ENCODE results near the gene ZBTB34.

Gene ZBTB34

GRCh38 chr9:126853667-126854066 is 6.8 kb upstream of the ZBTB34 start:
- Histone ChIP-seq H3K36me3 (ENCODE audit: insufficient read depth, low read length) (no peaks in the 10 kb centered on the region), H3K9me3 (ENCODE audit: control insufficient read depth, insufficient read depth, low read length) (no peaks in the 10 kb centered on the region), H3K4me1 (ENCODE audit: insufficient read depth, low read length) (0 out of 2 replicates have a peak, but pooled peaks cover 5% of the 10 kb centered on the region), H3K9ac (ENCODE audit: low read depth, low read length) (no peak overlapping the region)

DNA sequence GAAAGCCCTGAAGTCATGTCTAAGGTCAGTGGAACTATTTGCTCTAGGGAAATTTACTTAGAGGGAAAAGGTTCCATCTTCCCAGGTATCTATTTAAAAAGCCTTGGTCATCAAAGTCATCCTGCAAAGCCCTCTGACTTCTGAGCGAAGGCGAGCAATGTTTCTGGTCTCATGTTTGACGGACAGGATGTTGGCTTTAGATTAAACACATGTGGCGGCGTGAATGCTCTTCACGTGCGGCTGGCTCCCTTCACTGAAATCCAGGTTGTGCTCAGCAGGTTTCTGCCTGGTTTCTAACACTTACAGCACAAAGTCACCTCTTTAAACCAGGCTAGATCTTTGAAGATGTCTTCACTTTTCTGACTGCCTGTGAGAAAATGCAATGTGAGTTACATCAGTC is 5.7 kb upstream of the ZBTB34 start:
- no peaks in the 10 kb centered on the region for H3K9me3 ChIP-seq (ENCODE audit: control insufficient read depth, insufficient read depth, low read length)

DNA sequence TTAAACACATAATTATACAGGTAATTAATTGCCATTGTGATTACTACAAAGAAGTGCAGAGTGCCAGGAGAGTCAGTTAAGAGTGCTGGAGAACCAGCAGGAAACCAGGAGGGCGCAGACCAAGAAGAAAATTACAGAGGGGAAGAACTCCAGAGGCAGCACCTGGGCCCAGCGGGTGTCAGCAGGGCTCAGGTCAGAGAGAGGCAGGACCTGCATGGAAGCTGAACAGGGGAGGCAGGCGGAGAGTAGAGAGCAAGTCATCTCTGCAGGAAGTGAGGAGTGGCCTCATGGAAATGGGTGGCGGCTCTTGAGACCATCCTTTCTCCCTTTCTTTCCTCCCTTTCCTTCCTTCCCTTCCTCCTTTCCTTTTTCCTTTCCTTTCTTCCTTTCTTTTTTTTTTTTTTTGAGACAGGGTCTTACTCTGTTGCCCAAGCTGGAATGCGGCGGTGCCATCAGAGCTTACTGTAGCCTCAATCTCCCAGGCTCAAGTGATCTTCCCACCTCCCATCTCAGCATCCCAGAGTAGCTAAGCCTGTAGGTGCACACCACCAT is 4.0 kb upstream of the ZBTB34 start:
- Histone ChIP-seq H3K4me1 (ENCODE audit: insufficient read depth, low read length) (0 out of 2 replicates have a peak, but pooled peaks cover 5% of the 10 kb centered on the region), H3K9ac (ENCODE audit: low read depth, low read length) (no peak overlapping the region), H3K9me3 (ENCODE audit: control insufficient read depth, insufficient read depth, low read length) (no peaks in the 10 kb centered on the region), H3K36me3 (ENCODE audit: insufficient read depth, low read length) (no peaks in the 10 kb centered on the region)

More for the DNA sequence above, 5.7 kb upstream of the ZBTB34 start:
- H3K36me3 ChIP-seq (ENCODE audit: insufficient read depth, low read length) = no peaks in the 10 kb centered on the region
- 0 out of 2 replicates have a peak, but pooled peaks cover 5% of the 10 kb centered on the region for H3K4me1 ChIP-seq (ENCODE audit: insufficient read depth, low read length)
- no peak overlapping the region for H3K9ac ChIP-seq (ENCODE audit: low read depth, low read length)

DNA sequence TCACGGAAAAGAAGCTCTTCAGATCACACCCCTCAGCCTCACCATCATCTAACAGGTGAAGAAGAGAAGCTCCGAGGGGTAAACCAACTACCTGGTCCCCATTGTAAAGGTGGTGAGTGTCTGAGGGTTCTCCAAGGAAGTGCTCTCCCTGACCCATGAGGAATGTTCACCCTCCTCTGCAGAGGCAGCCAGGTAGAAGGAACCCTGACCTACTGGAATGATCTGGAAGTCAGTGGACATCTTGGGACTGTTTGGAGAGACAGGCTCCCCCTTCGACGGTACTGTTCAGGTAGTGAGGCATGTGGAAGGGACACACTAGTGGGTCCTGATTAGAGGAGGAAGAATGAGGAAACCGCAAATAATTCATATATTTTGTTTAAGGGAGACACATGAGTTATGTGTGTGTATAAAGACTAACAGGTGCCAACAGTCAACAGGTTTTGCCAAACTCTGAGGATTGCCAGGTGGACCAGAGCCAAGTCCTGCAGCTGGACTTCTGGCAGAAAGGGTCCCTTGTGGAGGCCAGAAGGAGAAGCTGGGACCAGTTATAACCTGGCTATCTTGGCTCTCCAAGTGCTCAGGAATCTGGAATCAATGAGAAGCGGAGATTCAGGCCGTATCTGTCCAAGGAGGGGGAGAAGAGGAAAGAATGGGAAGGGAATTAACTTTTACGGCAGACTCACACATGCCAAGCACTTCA is 3.0 kb upstream of the ZBTB34 start:
- no peak overlapping the region for H3K9ac ChIP-seq (ENCODE audit: low read depth, low read length)
- H3K36me3 ChIP-seq (ENCODE audit: insufficient read depth, low read length) = no peaks in the 10 kb centered on the region
- H3K9me3 ChIP-seq (ENCODE audit: control insufficient read depth, insufficient read depth, low read length) = no peaks in the 10 kb centered on the region
- H3K4me1 ChIP-seq (ENCODE audit: insufficient read depth, low read length) = peaks cover 10% of the 10 kb centered on the region

GRCh38 chr9:126859111-126859510 is 1.3 kb upstream of the ZBTB34 start:
- Histone ChIP-seq H3K4me1 (ENCODE audit: insufficient read depth, low read length) (peaks cover 21% of the 10 kb centered on the region), H3K9ac (ENCODE audit: low read depth, low read length) (no peak overlapping the region), H3K36me3 (ENCODE audit: insufficient read depth, low read length) (no peaks in the 10 kb centered on the region), H3K9me3 (ENCODE audit: control insufficient read depth, insufficient read depth, low read length) (no peaks in the 10 kb centered on the region)

DNA sequence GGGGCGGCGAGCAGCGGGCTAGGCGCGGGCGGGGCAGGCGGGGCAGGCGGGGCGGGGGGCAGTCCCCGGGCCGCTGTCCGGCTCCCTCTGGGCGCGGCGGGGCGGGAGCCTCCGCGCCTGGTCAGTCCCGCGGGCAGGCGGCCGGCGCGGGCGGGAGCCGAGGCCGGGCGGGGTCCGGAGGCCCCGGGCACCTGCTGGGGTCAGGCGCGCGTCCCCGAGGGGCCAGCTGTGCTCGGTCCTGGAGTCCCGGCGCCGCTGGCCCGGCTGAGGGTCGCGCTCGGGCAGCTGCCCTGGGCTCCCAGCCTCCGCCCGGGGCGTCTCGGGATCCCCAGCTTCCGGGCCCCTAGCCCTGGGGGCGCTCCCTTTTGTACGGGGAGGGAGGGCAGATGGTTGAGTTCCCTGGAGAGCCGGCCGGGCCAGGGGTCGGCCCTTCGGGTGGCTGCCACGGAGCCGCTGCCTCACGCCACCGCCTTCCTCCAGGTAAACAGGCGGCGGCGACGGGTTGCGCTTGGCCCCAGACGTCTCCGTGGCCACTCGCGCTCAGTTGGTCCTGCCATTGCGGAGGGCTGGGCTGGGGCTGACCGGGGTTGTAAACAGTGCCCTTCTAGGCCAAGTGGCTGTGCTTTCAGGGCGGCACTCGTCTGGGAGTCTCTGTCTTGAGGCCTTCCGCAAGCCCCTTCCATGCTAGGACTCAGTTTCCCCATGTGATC is 473 bp downstream of the ZBTB34 start:
- Histone ChIP-seq H3K9ac (ENCODE audit: low read depth, low read length) (peak overlapping the region; percentile 79), H3K4me1 (ENCODE audit: insufficient read depth, low read length) (peaks cover 19% of the 10 kb centered on the region), H3K9me3 (ENCODE audit: control insufficient read depth, insufficient read depth, low read length) (no peaks in the 10 kb centered on the region), H3K36me3 (ENCODE audit: insufficient read depth, low read length) (peaks cover 3% of the 10 kb centered on the region; the same call in 1 of the 2 replicates)

DNA sequence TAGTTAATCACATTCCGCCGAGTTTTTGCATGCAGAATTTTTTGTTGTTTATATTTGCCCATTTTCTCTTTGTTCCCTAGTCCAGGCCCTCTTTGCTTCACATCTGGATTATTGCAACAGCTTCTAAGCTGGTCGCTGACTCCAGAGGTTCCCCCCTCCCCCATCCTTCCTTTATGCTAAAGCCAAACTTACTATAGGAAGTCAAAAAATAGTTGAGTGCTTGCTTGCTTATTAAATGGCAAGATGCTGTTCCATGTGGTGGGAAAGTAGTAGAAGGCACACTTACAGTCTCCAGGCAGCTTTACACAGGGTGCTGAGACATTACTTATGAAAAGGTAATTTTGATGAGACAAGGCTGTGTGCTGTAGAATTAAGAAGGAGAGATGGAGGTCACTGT is 1.3 kb downstream of the ZBTB34 start:
- H3K4me1 ChIP-seq (ENCODE audit: insufficient read depth, low read length) = peaks cover 15% of the 10 kb centered on the region
- H3K9ac ChIP-seq (ENCODE audit: low read depth, low read length) = peak overlapping the region; percentile 79
- H3K9me3 ChIP-seq (ENCODE audit: control insufficient read depth, insufficient read depth, low read length) = no peaks in the 10 kb centered on the region
- peaks cover 3% of the 10 kb centered on the region; the same call in 1 of the 2 replicates for H3K36me3 ChIP-seq (ENCODE audit: insufficient read depth, low read length)

- Histone ChIP-seq H3K9me3 (ENCODE audit: control insufficient read depth, insufficient read depth, low read length) (no peaks in the 10 kb centered on the region), H3K36me3 (ENCODE audit: insufficient read depth, low read length) (peaks cover 3% of the 10 kb centered on the region; the same call in 1 of the 2 replicates), H3K9ac (ENCODE audit: low read depth, low read length) (peak overlapping the region; percentile 79; the same call in 1 of the 2 replicates), H3K4me1 (ENCODE audit: insufficient read depth, low read length) (peaks cover 15% of the 10 kb centered on the region)
Observed at GRCh38 chr9:126862104-126862761, 1.8 kb downstream of the ZBTB34 start.

DNA sequence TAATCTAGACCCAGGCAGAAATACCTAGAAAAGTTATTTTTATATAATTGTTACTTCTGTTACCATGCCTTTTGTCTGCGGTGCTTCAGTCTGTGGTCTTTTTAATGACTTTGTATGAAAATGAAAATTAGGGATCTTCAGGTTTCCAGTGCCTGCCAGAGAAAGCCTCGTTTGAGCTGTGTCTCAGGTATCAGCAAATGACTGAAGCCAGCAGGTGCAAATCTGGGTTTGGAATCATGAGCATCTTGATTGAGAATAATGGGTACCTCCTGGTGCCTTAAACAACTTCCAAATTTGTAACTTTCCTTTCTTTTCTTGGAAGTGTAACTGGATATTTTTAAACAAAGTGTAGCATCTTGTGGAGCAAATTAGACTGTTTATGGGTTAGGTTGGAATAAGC is 4.3 kb downstream of the ZBTB34 start:
- Histone ChIP-seq H3K36me3 (ENCODE audit: insufficient read depth, low read length) (peaks cover 3% of the 10 kb centered on the region; the same call in 1 of the 2 replicates), H3K9me3 (ENCODE audit: control insufficient read depth, insufficient read depth, low read length) (no peaks in the 10 kb centered on the region), H3K9ac (ENCODE audit: low read depth, low read length) (no peak overlapping the region), H3K4me1 (ENCODE audit: insufficient read depth, low read length) (peaks cover 18% of the 10 kb centered on the region)

- no peaks in the 10 kb centered on the region for H3K9me3 ChIP-seq (ENCODE audit: control insufficient read depth, insufficient read depth, low read length)
Observed at GRCh38 chr9:126869368-126869767, 8.9 kb downstream of the ZBTB34 start.

DNA sequence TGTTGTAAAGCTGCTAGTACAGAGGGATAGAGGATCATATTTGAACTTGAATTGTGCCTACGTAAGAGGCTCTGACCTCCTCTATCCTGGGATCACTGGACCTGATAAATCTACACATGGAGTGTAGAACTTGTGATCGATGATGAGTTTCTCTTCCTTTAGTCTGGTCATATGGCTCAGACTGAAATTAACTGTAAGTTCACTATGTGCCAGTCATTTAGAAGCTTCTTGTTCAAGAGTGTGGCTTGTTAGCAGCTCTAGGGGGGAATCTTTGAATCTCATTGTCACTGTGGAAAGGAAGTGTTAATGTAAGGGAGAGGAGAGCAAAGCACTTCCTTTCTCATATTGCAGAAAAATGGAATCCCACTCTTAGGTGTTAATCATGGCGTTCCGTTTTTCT is 12.1 kb downstream of the ZBTB34 start:
- 0 out of 2 replicates have a peak, but pooled peaks cover 3% of the 10 kb centered on the region for H3K4me1 ChIP-seq (ENCODE audit: insufficient read depth, low read length)
- no peaks in the 10 kb centered on the region for H3K9me3 ChIP-seq (ENCODE audit: control insufficient read depth, insufficient read depth, low read length)
- no peak overlapping the region for H3K9ac ChIP-seq (ENCODE audit: low read depth, low read length)
- no peaks in the 10 kb centered on the region for H3K36me3 ChIP-seq (ENCODE audit: insufficient read depth, low read length)

More at GRCh38 chr9:126869368-126869767, 8.9 kb downstream of the ZBTB34 start:
- H3K9ac ChIP-seq (ENCODE audit: low read depth, low read length) = no peak overlapping the region
- 0 out of 2 replicates have a peak, but pooled peaks cover 3% of the 10 kb centered on the region for H3K4me1 ChIP-seq (ENCODE audit: insufficient read depth, low read length)
- H3K36me3 ChIP-seq (ENCODE audit: insufficient read depth, low read length) = peaks cover under 1% of the 10 kb centered on the region; the same call in 1 of the 2 replicates

DNA sequence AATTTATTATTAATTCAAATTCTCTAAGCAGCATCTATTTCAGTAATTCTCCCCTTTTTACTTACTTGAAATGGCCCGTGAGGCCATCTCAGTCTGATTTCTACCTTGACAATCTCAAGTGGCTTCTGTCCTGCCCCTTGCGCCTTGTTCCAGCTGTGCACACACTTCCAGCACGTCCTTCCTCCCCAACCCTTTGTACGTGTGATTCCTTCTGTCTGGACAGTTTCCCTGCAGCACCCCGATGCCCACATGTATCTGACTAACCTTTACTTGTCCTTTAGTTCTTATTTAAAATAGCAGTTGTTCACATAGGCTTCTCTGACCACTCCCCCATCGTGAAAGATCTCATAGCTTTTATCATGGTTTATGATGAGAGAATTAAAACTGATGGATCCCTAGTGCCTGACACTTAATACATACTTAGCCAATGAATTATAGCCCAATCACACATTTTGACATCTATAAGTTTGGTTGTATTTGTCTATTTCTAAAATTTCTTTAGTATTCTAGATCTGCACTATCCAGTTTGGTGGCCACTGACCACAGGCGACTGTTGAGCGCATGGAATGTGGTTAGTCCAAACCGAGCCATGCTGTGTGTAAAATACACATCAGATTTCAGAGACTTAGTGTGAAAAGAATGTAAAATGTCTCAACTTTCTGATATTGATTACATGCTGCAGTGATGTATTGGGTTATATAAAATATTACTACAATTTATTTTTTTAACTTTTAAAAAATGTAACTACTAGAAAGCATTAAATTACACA is 14.3 kb downstream of the ZBTB34 start:
- no peak overlapping the region for H3K9ac ChIP-seq (ENCODE audit: low read depth, low read length)
- H3K9me3 ChIP-seq (ENCODE audit: control insufficient read depth, insufficient read depth, low read length) = no peaks in the 10 kb centered on the region
- H3K36me3 ChIP-seq (ENCODE audit: insufficient read depth, low read length) = no peaks in the 10 kb centered on the region
- no peaks in the 10 kb centered on the region for H3K4me1 ChIP-seq (ENCODE audit: insufficient read depth, low read length)

DNA sequence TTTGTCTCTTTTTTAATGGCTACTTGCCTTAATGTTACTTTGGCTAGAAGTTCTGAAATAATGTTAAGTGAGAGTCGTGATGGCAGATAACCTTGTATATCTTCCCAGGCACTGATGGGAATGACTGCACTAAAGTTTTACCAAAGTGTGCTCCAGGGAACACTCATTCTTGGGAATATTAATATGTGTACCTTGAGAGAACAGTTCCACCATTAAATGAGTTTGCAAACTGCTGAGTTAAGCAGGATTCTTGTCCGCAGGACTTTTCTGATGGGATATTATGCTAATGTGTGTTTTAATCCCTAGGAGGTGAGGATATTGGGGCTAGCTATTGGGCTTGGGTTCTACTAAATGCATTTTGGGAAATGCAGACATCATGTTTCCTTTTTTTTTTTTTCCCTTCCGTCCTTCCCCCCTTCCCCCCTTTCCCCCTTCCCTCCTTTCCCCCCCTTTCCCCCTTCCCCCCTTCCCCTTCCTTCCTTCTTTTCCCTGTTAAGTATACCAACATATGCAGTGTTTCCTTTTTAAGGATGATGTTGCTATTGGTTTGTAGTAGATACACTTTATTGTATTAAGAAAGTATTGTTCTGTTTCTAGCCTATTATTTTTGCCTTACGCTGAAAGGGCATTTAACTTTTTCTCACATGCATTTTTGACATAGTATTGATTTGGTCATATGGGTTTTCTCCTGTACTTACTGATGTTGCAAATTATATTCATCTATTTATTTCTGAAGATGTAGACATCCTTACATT is 15.5 kb downstream of the ZBTB34 start:
- no peaks in the 10 kb centered on the region for H3K4me1 ChIP-seq (ENCODE audit: insufficient read depth, low read length)
- H3K9me3 ChIP-seq (ENCODE audit: control insufficient read depth, insufficient read depth, low read length) = no peaks in the 10 kb centered on the region
- H3K9ac ChIP-seq (ENCODE audit: low read depth, low read length) = no peak overlapping the region
- peaks cover 4% of the 10 kb centered on the region; the same call in 1 of the 2 replicates for H3K36me3 ChIP-seq (ENCODE audit: insufficient read depth, low read length)

All from ES-I3 (cell line).